22Rv1 (cell line): ENCODE results near the gene SND1.

Experiments used
- CTCF ChIP-seq: fragments of 450-650 bp; IDR thresholded peaks from 2 replicates; pipeline ENCODE4 v1.5.1; 2017; ENCODE audit warnings: mild to moderate bottlenecking
- ZFX ChIP-seq: fragments of 450-650 bp; IDR thresholded peaks from 2 replicates; pipeline ENCODE4 v1.6.1; 2017; ENCODE audit warnings: antibody characterized with exemption, borderline replicate concordance

- no peak for TF ChIP-seq CTCF
- TF ChIP-seq ZFX, result no peak
Observed at GRCh38 chr7:127962589-127963361, 310.8 kb downstream of the SND1 start.
